ENCODE results near the gene OIP5. TPM values are rescaled to one million over a fixed set of nuclear protein-coding genes. Genes with fewer than 3 reads are reported as not detected.
A peak's percentile ranks its signal among the peaks of the same experiment; 100 is the strongest.

OIP5 gene
- total RNA-seq, 1 donor from 2014 or later = 1.1 TPM

- Mint-ChIP-seq H3K27me3 (ENCODE audit: low read depth) (no peaks in the 10 kb centered on the region), H3K9me3 (ENCODE audit: low read depth) (no peaks in the 10 kb centered on the region), H3K36me3 (ENCODE audit: low read depth) (peaks cover 24% of the 10 kb centered on the region), H3K4me3 (ENCODE audit: unreplicated experiment) (no peak overlapping the region), H3K27ac (ENCODE audit: unreplicated experiment) (peak overlapping the region; percentile 78), H3K4me1 (ENCODE audit: low read depth) (peaks cover 29% of the 10 kb centered on the region)
- no peak for TF ChIP-seq CTCF (IDR thresholded peaks at IDR 0.05)
- DNase-seq (ENCODE audit: low spot score) = no peak
Measured at GRCh38 chr15:41281236-41281635, 51.2 kb downstream of the OIP5 start.

GRCh38 chr15:41279535-41280283 lies 52.7 kb downstream of the OIP5 start:
- Mint-ChIP-seq H3K27me3 (ENCODE audit: low read depth) (no peaks in the 10 kb centered on the region), H3K4me3 (ENCODE audit: unreplicated experiment) (no peak overlapping the region), H3K4me1 (ENCODE audit: low read depth) (peaks cover 17% of the 10 kb centered on the region), H3K9me3 (ENCODE audit: low read depth) (no peaks in the 10 kb centered on the region), H3K27ac (ENCODE audit: unreplicated experiment) (peak overlapping the region; percentile 22), H3K36me3 (ENCODE audit: low read depth) (peaks cover 17% of the 10 kb centered on the region)
- DNase-seq (ENCODE audit: low spot score) = no peak
- TF ChIP-seq CTCF (IDR thresholded peaks at IDR 0.05) = no peak

- peaks cover 22% of the 10 kb centered on the region for H3K36me3 Mint-ChIP-seq (ENCODE audit: low read depth)
- DNase-seq (ENCODE audit: low spot score) = no peak
- peaks cover 12% of the 10 kb centered on the region for H3K4me1 Mint-ChIP-seq (ENCODE audit: low read depth)
- TF ChIP-seq CTCF (IDR thresholded peaks at IDR 0.05) = no peak
- no peaks in the 10 kb centered on the region for H3K9me3 Mint-ChIP-seq (ENCODE audit: low read depth)
- H3K27me3 Mint-ChIP-seq (ENCODE audit: low read depth) = no peaks in the 10 kb centered on the region
- no peak overlapping the region for H3K4me3 Mint-ChIP-seq (ENCODE audit: unreplicated experiment)
- H3K27ac Mint-ChIP-seq (ENCODE audit: unreplicated experiment) = no peak overlapping the region
Measured at GRCh38 chr15:41278319-41278718, 54.1 kb downstream of the OIP5 start.

GRCh38 chr15:41276831-41277230 lies 55.6 kb downstream of the OIP5 start:
- Mint-ChIP-seq H3K36me3 (ENCODE audit: low read depth) (peaks cover 22% of the 10 kb centered on the region), H3K4me1 (ENCODE audit: low read depth) (peaks cover 3% of the 10 kb centered on the region), H3K9me3 (ENCODE audit: low read depth) (no peaks in the 10 kb centered on the region), H3K27ac (ENCODE audit: unreplicated experiment) (no peak overlapping the region), H3K27me3 (ENCODE audit: low read depth) (no peaks in the 10 kb centered on the region), H3K4me3 (ENCODE audit: unreplicated experiment) (no peak overlapping the region)
- no peak for DNase-seq (ENCODE audit: low spot score)
- no peak for TF ChIP-seq CTCF (IDR thresholded peaks at IDR 0.05)

GRCh38 chr15:41269887-41270286 lies 62.5 kb downstream of the OIP5 start:
- TF ChIP-seq CTCF (IDR thresholded peaks at IDR 0.05) = no peak
- H3K4me3 Mint-ChIP-seq (ENCODE audit: unreplicated experiment) = no peak overlapping the region
- no peaks in the 10 kb centered on the region for H3K27me3 Mint-ChIP-seq (ENCODE audit: low read depth)
- no peaks in the 10 kb centered on the region for H3K9me3 Mint-ChIP-seq (ENCODE audit: low read depth)
- H3K27ac Mint-ChIP-seq (ENCODE audit: unreplicated experiment) = no peak overlapping the region
- no peak for DNase-seq (ENCODE audit: low spot score)
- peaks cover 13% of the 10 kb centered on the region for H3K36me3 Mint-ChIP-seq (ENCODE audit: low read depth)
- H3K4me1 Mint-ChIP-seq (ENCODE audit: low read depth) = no peaks in the 10 kb centered on the region

Measured in chondrocyte (in vitro differentiated cells).